ENCODE data around the gene LRMDA.

GRCh38 chr10:75665707-75666106, 234.3 kb downstream of the LRMDA start:
- TF ChIP-seq CTCF (IDR thresholded peaks at IDR 0.05; ENCODE audit: extremely low read depth in 1 of 2, insufficient read depth in 1 of 2, low read depth in 1 of 2, low read length in 2 of 2) = no peak
- TF ChIP-seq POLR2A (IDR thresholded peaks at IDR 0.05; ENCODE audit: low read depth, low read length) = no peak
- TF ChIP-seq EZH2 (IDR thresholded peaks at IDR 0.05; ENCODE audit: borderline replicate concordance, low read depth, low read length, severe bottlenecking) = no peak
- no peak for TF ChIP-seq MAX (IDR thresholded peaks at IDR 0.05; ENCODE audit: insufficient read depth, insufficient read length)
- no peak for TF ChIP-seq POLR2AphosphoS5 (IDR thresholded peaks at IDR 0.05; ENCODE audit: insufficient read depth, low read depth, low read length)
- TF ChIP-seq MYC (IDR thresholded peaks at IDR 0.05; ENCODE audit: low read depth, low read length) = no peak
- TF ChIP-seq JUN (IDR thresholded peaks at IDR 0.05; ENCODE audit: borderline replicate concordance, insufficient read depth, insufficient read length, low read depth) = no peak
- TF ChIP-seq GATA2 (IDR thresholded peaks at IDR 0.05; ENCODE audit: insufficient read depth, insufficient read length, low read depth, low read length) = no peak
